Smooth muscle cell of bladder (primary cell): ENCODE data around the gene EZH1. TPM values are rescaled to one million over a fixed set of nuclear protein-coding genes. Genes with fewer than 3 reads are reported as not detected.

Experiments used
- total RNA-seq: library from RNA; depleted of rRNA; stranded (reverse); fragments of >200 nt; gene quantifications from 2 replicates; pipeline ENCODE4 v1.2.3, GENCODE V29; 2014

EZH1 gene
- total RNA-seq = 11.7 and 14.7 TPM in 2 replicates

DNA sequence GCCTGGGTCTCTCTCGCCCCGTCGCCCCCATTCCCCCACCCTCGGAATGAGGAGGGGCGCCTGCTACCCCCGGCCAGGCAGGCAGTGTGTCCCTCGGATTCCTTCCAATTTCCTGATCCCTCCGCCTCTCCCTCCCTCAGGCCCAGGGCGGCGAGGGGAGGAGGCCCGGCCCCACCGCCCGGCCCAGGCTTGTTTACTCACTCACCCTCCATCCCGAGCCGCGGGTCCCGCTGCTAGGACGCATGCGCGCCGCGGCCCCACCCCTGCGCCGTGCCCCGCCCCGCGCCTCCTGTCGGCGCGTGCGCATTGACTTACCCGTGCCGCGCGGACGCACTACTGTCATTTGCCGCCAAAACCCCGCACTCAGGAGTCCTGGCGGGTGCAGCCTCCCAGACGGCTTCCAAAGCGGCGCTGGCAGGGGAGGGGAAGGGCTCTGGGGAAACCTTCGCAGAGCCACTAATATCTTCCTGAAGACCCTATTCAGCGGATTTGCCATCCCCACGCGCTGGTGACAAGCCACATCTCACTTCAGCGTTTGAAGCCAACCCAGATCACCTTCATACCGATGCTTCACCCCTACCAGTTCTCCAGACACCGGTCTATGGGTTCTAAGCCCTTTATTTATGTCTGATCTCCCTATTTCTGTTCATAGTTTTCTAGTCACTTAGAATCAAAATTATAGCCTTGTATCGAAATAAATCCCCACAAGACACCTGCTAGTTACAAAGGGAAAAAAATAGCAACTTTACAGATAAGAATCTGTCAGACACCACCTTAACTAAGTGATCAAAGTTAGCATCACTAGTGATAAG lies at the start of gene EZH1:
Gene EZH1 (minus strand): TSS at position 235 of the 812 bp plus-strand sequence. CDS start 16,099 bp downstream, outside the sequence.

DNA sequence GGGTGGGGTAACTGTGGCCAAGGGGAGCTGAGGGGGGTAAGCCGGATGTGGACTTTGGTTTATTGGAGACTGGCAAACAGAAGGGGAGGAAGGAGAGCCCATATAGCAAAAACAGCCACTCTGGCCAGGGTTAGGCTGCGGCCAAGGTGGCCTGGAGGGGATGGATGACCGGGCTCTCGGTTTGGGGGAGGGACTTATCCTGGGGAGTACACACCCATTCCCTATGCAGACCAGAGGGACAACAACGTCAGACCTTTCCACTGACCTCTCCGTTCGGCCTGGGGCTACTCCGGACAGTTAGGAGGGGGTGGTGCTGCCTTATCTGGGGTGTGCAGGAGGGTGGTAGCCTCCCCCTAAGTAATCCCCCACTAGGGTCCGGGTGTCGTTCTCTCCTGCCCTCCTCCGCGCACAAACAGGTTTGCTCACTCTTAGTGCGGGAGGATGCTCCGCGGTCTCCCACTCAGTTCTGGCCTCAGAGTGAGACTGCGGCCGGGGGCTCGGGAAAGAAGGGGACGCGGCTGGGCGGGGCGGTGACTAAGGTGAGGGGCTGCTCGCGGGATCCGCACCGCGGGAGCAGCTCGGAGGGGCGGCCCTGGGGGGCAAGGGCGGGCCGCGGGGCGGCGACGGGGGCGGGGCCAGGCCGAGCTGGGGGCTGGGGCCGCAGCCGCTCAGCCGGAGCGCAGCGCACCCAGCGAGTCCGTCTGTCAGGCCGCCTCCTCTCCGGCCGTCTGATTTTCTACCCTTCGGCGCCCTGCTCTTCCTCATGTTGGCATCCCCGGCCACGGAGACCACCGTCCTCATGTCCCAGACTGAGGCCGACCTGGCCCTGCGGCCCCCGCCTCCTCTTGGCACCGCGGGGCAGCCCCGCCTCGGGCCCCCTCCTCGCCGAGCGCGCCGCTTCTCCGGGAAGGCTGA lies 35.4 kb upstream of the EZH1 start, which contains the start of gene WNK4:
Gene WNK4 (plus strand): TSS at position 675 of the 915 bp plus-strand sequence. CDS start 89 bp downstream, at position 764.

DNA sequence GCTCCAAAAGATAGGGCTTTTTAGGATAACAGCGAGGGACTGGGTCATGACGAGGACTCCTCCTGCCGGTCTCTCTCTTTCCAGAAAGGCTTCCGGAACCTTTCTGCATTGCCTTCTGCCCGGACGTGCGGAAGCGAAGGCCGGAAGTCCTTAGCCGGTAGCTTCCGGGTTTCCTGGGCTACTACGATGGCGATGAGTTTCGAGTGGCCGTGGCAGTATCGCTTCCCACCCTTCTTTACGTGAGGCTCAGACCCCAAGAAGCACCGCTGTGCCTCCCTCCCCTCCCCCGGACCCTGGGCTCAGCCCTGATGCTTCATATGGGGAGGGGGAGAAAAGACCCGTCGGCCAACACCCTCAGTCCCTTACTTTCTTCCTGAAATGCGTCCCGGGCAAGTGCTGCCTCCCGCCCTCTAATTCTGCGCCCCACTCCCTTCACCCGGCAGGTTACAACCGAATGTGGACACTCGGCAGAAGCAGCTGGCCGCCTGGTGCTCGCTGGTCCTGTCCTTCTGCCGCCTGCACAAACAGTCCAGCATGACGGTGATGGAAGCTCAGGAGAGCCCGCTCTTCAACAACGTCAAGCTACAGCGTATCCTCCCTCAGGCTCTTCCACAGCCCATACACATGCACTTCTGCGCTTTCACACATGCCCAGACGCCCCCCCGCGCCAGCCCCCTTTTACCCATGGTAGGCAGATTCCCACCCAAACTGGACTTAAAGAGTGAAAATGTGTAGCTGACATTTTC lies 28.6 kb upstream of the EZH1 start, which contains the start of gene VPS25:
Gene VPS25 (plus strand): TSS at position 160 of the 746 bp plus-strand sequence. CDS start 27 bp downstream, at position 187.

DNA sequence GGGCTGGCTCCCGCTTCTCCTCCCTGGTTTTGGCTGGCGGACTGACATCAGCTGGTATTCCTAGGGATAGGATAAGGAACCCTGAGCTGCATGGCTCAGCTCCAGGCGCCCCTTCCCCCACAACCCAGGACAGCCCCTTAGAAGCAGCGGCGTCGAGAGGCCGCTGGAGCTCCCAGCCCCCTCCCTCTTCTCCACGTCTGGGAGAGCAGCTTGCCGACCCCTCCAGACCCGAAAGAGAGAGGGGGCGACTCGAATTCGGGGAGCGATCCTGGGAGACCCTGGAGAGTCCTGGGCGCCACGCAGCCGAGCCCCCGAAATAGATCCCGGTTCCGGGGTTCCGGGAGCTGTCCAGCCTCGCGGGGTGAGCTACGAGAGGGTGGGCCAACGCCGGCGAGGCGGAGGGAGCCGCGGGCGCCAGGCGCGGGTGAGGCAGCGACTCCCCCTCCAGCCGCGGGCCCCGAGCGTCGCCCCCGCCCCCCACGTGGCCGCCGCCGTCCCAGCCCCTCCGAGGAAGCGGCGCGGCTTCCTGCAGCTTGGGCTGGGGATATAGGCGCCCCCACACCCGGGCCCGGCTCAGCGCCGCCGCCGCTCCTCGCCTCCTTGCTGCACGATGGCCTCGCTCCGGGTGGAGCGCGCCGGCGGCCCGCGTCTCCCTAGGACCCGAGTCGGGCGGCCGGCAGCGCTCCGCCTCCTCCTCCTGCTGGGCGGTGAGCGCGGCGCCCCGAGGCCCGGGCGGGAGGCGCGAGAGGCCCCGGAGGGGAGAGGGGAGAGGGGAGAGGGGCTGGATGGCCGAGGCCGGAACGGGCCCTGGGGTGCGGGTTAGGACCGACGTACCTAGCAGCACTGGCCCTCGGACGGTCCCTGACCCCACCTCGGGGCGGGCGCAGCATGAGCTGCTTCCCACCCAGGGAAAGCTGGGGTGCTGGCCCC lies 16.1 kb upstream of the EZH1 start, which contains the start of gene RAMP2:
Gene RAMP2 (plus strand): TSS at position 576 of the 930 bp plus-strand sequence. CDS start 35 bp downstream, at position 611.

DNA sequence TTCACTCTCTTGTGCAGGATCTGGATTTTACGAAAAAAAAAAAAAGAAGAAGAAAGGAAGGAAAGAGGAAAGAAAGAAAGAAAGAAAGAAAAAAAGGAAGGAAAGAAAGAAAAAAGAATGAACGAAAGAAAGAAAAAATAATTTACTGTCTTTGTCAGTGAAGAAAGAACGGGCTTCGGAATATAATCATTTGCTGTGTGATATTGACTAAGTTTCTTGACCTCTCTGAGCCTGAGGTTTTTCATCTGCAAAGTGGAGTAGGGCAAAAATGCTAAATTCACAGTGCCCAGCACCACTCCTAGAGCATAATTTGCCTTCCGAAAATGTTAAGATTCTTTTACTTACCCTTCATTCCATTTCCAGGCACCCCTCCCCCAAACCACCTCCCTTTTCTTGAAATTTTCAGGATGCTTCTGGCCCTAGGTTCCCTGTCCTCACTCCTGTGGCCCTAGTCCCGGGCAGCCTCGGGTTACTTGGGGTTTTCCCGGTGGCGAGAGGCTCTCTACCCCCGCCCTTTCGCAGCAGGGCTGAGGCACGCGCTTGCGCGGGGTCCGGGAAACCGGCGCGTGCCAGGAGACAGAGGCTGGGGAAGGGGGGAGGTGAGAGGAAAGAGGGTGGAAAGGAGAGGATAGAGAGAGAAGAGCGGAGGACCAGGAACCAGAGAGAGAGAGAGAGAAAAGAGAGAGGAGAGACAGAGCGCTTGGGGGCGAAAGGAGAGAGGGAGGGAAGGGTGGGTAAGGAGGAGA lies 62.7 kb downstream of the EZH1 start, which contains the start of gene CNTNAP1:
Gene CNTNAP1 (plus strand): TSS at position 556 of the 746 bp plus-strand sequence. CDS start 299 bp downstream, outside the sequence.

DNA sequence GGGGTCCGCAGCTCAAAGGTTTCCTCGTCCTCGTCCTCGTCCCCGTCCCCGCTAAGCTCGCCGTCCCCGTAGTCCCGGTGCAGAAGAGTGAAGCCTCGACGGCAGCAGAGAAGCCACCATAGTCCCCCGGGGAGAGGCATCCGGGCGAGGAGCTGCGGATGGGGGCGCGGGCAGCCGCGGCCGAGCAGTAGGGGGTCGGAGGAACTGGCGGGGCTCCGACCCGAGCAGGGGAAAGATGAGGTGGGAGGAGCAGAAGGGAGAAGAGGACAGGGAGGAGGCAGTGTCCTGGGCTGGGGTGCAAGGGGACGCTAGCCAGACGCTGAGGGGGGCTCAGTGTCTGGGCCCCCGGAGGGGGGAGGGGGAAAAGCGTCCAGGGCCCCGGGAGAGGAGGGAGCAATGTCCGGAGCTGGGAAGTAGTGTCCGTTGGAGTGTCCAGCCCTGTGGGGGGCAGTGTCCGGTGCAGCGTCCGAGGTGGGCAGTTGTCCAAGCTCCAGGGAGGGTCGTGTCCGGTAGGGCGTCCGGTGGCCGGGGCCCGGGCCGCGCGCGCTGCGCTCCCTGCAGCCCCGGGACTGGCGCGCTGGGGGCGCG lies 68.3 kb downstream of the EZH1 start, which contains the start of gene PLEKHH3:
Gene PLEKHH3 (minus strand): TSS at position 571 of the 588 bp plus-strand sequence. CDS start 431 bp downstream, at position 140.

DNA sequence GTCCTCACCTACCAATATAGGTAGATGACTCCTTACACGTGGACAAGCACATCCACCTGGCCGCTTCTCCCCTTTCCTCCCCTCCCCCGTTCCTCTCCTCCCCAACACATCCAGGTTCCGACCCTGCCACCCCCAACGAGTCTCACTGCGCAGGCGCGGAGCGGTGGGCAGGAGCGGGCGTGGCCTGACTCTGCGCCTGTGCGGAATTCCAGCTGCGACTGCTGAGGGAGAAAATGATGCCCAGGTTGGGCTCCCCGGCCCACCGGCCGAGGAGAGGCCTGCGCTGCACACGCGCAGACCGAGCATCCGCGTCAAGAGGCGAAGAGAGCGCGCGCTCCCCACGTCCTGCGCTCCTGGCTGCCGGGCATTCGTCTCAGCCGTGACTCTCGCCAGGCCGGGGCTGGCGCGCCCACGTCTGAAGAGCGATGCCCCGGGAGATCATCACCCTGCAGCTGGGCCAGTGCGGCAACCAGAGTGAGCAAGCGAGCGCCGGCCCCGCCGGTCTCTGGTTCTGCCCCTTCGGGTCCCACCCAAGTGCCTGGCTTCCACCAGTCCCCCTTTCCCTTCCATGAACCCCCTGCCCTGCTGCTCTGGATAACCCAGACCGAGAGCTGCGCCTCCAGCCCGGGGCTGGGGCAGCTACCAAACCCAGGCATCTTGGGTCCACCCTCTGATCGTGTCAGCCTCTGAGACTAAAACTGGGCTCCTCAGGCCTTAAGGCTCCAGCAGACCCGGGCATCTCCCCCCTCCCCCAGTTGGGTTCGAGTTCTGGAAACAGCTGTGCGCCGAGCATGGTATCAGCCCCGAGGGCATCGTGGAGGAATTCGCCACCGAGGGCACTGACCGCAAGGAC lies 85.5 kb downstream of the EZH1 start, which contains the start of gene TUBG2:
Gene TUBG2 (plus strand): TSS at position 206 of the 853 bp plus-strand sequence. CDS start 220 bp downstream, at position 426.

Other genes with a start within 250 kb of the EZH1 start
- gene NAGLU, start 208.8 kb downstream of the EZH1 start, total RNA-seq = 26.3 and 27.0 TPM in 2 replicates
- 0.83 and 0.85 TPM in 2 replicates for gene HSD17B1, start 192.1 kb downstream of the EZH1 start, total RNA-seq
- 6.8 and 8.9 TPM in 2 replicates for gene COASY, start 182.9 kb downstream of the EZH1 start, total RNA-seq
- gene MLX, start 177.9 kb downstream of the EZH1 start, total RNA-seq = 28.9 and 32.3 TPM in 2 replicates
- gene PSMC3IP, start 167.3 kb downstream of the EZH1 start, total RNA-seq = 2.0 and 2.9 TPM in 2 replicates
- gene RETREG3, start 135.7 kb downstream of the EZH1 start, total RNA-seq = 60.9 and 72.4 TPM in 2 replicates
- gene TUBG1, start 135.4 kb downstream of the EZH1 start, total RNA-seq = 13.2 and 15.2 TPM in 2 replicates
- gene TUBG2, start 85.8 kb downstream of the EZH1 start, total RNA-seq = 5.4 and 7.2 TPM in 2 replicates
- 8.2 and 9.0 TPM in 2 replicates for gene PLEKHH3, start 68.0 kb downstream of the EZH1 start, total RNA-seq
- 1.4 and 1.8 TPM in 2 replicates for gene CCR10, start 63.2 kb downstream of the EZH1 start, total RNA-seq
- 19.9 and 21.9 TPM in 2 replicates for gene CNTNAP1, start 62.5 kb downstream of the EZH1 start, total RNA-seq
- gene RAMP2, start 16.2 kb upstream of the EZH1 start, total RNA-seq = 0.09 and 0.14 TPM in 2 replicates
- 55.7 and 57.5 TPM in 2 replicates for gene VPS25, start 28.4 kb upstream of the EZH1 start, total RNA-seq
- gene WNK4, start 35.6 kb upstream of the EZH1 start, total RNA-seq = 0.28 and 1.7 TPM in 2 replicates
- 67.3 and 76.7 TPM in 2 replicates for gene COA3, start 53.7 kb upstream of the EZH1 start, total RNA-seq
- gene CNTD1, start 53.8 kb upstream of the EZH1 start, total RNA-seq = 0.09 and 0.14 TPM in 2 replicates
- gene BECN1, start 79.2 kb upstream of the EZH1 start, total RNA-seq = 155 and 158 TPM in 2 replicates
- gene PSME3, start 88.4 kb upstream of the EZH1 start, total RNA-seq = 44.8 and 57.7 TPM in 2 replicates
- 0.28 and 0.37 TPM in 2 replicates for gene AOC2, start 99.5 kb upstream of the EZH1 start, total RNA-seq
- gene AOC3, start 106.2 kb upstream of the EZH1 start, total RNA-seq = 1.6 and 1.8 TPM in 2 replicates
- not detected in 2 replicates for gene G6PC1, start 155.8 kb upstream of the EZH1 start, total RNA-seq
- gene AARSD1, start 219.4 kb upstream of the EZH1 start, total RNA-seq = 21.2 and 31.6 TPM in 2 replicates
- gene PTGES3L, start 235.0 kb upstream of the EZH1 start, total RNA-seq = 0.09 and 0.14 TPM in 2 replicates
- 6.3 and 10.1 TPM in 2 replicates for gene RUNDC1, start 235.5 kb upstream of the EZH1 start, total RNA-seq